ENCODE results near the gene ZER1. TPM values are rescaled to one million over a fixed set of nuclear protein-coding genes. Genes with fewer than 3 reads are reported as not detected.

Gene ZER1
- total and polyA plus RNA-seq, 2 of the 8 experiments (the other 6 are each of a cell fraction or from before 2014, with no cell fraction given), result 20.5 to 26.6 TPM

DNA sequence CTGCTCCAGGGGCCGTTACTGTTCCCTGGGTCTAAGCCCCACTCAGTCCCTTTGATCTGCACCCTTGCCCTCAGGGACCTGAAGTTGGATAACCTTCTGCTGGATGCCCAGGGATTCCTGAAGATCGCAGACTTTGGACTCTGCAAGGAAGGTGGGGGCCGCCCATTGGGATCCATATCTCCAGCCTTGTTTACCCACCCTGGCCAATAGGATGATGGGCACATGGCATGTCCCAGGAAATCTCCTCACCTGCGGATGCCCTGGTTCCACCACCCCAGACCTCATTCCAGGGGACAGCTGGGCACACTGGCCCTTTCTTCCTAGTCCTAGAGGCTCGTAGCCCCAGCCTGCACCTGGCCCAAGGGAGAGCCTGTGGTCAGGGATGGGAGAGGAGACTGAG is 53.3 kb downstream of the ZER1 start (continued):
- TF ChIP-seq, protein P1, sequence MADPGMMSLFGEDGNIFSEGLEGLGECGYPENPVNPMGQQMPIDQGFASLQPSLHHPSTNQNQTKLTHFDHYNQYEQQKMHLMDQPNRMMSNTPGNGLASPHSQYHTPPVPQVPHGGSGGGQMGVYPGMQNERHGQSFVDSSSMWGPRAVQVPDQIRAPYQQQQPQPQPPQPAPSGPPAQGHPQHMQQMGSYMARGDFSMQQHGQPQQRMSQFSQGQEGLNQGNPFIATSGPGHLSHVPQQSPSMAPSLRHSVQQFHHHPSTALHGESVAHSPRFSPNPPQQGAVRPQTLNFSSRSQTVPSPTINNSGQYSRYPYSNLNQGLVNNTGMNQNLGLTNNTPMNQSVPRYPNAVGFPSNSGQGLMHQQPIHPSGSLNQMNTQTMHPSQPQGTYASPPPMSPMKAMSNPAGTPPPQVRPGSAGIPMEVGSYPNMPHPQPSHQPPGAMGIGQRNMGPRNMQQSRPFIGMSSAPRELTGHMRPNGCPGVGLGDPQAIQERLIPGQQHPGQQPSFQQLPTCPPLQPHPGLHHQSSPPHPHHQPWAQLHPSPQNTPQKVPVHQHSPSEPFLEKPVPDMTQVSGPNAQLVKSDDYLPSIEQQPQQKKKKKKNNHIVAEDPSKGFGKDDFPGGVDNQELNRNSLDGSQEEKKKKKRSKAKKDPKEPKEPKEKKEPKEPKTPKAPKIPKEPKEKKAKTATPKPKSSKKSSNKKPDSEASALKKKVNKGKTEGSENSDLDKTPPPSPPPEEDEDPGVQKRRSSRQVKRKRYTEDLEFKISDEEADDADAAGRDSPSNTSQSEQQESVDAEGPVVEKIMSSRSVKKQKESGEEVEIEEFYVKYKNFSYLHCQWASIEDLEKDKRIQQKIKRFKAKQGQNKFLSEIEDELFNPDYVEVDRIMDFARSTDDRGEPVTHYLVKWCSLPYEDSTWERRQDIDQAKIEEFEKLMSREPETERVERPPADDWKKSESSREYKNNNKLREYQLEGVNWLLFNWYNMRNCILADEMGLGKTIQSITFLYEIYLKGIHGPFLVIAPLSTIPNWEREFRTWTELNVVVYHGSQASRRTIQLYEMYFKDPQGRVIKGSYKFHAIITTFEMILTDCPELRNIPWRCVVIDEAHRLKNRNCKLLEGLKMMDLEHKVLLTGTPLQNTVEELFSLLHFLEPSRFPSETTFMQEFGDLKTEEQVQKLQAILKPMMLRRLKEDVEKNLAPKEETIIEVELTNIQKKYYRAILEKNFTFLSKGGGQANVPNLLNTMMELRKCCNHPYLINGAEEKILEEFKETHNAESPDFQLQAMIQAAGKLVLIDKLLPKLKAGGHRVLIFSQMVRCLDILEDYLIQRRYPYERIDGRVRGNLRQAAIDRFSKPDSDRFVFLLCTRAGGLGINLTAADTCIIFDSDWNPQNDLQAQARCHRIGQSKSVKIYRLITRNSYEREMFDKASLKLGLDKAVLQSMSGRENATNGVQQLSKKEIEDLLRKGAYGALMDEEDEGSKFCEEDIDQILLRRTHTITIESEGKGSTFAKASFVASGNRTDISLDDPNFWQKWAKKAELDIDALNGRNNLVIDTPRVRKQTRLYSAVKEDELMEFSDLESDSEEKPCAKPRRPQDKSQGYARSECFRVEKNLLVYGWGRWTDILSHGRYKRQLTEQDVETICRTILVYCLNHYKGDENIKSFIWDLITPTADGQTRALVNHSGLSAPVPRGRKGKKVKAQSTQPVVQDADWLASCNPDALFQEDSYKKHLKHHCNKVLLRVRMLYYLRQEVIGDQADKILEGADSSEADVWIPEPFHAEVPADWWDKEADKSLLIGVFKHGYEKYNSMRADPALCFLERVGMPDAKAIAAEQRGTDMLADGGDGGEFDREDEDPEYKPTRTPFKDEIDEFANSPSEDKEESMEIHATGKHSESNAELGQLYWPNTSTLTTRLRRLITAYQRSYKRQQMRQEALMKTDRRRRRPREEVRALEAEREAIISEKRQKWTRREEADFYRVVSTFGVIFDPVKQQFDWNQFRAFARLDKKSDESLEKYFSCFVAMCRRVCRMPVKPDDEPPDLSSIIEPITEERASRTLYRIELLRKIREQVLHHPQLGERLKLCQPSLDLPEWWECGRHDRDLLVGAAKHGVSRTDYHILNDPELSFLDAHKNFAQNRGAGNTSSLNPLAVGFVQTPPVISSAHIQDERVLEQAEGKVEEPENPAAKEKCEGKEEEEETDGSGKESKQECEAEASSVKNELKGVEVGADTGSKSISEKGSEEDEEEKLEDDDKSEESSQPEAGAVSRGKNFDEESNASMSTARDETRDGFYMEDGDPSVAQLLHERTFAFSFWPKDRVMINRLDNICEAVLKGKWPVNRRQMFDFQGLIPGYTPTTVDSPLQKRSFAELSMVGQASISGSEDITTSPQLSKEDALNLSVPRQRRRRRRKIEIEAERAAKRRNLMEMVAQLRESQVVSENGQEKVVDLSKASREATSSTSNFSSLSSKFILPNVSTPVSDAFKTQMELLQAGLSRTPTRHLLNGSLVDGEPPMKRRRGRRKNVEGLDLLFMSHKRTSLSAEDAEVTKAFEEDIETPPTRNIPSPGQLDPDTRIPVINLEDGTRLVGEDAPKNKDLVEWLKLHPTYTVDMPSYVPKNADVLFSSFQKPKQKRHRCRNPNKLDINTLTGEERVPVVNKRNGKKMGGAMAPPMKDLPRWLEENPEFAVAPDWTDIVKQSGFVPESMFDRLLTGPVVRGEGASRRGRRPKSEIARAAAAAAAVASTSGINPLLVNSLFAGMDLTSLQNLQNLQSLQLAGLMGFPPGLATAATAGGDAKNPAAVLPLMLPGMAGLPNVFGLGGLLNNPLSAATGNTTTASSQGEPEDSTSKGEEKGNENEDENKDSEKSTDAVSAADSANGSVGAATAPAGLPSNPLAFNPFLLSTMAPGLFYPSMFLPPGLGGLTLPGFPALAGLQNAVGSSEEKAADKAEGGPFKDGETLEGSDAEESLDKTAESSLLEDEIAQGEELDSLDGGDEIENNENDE (IDR thresholded peaks at IDR 0.05; ENCODE audit: insufficient replicate concordance, low read length), result no peak
- no peak for TF ChIP-seq EGR1 (IDR thresholded peaks at IDR 0.05; ENCODE audit: borderline replicate concordance, low read depth, low read length)
- TF ChIP-seq CEBPB (IDR thresholded peaks at IDR 0.05; ENCODE audit: low read depth, low read length), result no peak
- no peak for TF ChIP-seq SP4 (IDR thresholded peaks at IDR 0.05; ENCODE audit: low read length)
- no peak for TF ChIP-seq RFX5 (IDR thresholded peaks at IDR 0.05; ENCODE audit: borderline replicate concordance, low read depth, low read length)
- no peak for TF ChIP-seq BCL11A (IDR thresholded peaks at IDR 0.05; ENCODE audit: low read depth in 2 of 2, low read length in 2 of 2)
- no peak for TF ChIP-seq RAD21 (IDR thresholded peaks at IDR 0.05 in 1 of 2, conservative IDR thresholded peaks at IDR 0.05 in 1 of 2; ENCODE audit: low read depth in 2 of 2, low read length in 2 of 2)
- TF ChIP-seq ASH2L (IDR thresholded peaks at IDR 0.05; ENCODE audit: low read length), result no peak
- TF ChIP-seq SP1 (IDR thresholded peaks at IDR 0.05; ENCODE audit: low read depth, low read length), result no peak
- TF ChIP-seq KDM4A (IDR thresholded peaks at IDR 0.05; ENCODE audit: low read depth, low read length, severe bottlenecking), result no peak
- no peak for TF ChIP-seq RBBP5 (IDR thresholded peaks at IDR 0.05; ENCODE audit: borderline replicate concordance, low read depth, low read length)
- TF ChIP-seq SIRT6 (IDR thresholded peaks at IDR 0.05; ENCODE audit: low read length), result no peak
- TF ChIP-seq ZNF274 (IDR thresholded peaks at IDR 0.05; ENCODE audit: borderline replicate concordance, extremely low read depth, low read length), result no peak
